MM.1S (cell line): ENCODE results near the gene PGA3.
"Not testable (repeated sequence)": the region's sequence is repeated elsewhere in the genome, so short reads cannot be mapped to it uniquely, and the experiment has no call there.

Source experiments
- CTCF ChIP-seq: fragments of 300-600 bp; sonication (generic); IDR thresholded peaks from 2 replicates; pipeline ENCODE4 v1.5.1; 2016; ENCODE audit warnings: antibody characterized with exemption, low read length, mixed read lengths
- EZH2 ChIP-seq: fragments of 300-600 bp; sonication (generic); optimal IDR thresholded peaks from 2 replicates; pipeline ENCODE3; 2017; ENCODE audit warnings: low read depth, mild to moderate bottlenecking, antibody characterized with exemption, low read length, mixed read lengths
- EZH2phosphoT487 ChIP-seq: fragments of 300-600 bp; sonication (generic); IDR thresholded peaks from 2 replicates; pipeline ENCODE4 v1.6.1; 2018; ENCODE audit warnings: antibody characterized with exemption, low read length

- not testable (repeated sequence) for TF ChIP-seq CTCF, EZH2, EZH2phosphoT487
Observed at GRCh38 chr11:61165785-61166184, 37.5 kb upstream of the PGA3 start.
